HG02763 (cell line): ENCODE measurements around the gene GPNMB.

ENCODE experiments used
- ATAC-seq: cut with Tn5 transposase; IDR thresholded peaks from one replicate; pipeline ENCODE4 v1.9.1; 2021; ENCODE audit warnings: mild to moderate bottlenecking, moderate library complexity; ENCODE audit not compliant: unreplicated experiment

GPNMB gene

DNA sequence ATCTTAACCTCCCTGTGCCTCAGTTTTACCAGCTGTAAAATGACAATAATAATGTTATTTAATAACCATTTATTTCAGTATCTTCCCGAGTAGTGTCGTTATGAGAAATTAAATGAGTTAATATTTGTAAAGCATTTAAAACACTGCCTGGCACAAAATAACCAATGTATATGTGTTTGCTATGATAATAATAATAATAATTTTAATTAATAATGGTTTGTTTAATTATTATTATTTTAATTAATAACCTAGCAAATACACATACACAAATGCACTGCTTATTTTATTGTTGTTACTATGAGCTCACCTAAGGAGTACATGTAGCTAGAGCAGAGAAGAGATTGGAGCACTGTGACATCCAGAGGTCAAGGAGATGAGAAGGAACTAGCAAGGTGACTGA, 18.2 kb upstream of the GPNMB start:
- ATAC-seq = no peak

DNA sequence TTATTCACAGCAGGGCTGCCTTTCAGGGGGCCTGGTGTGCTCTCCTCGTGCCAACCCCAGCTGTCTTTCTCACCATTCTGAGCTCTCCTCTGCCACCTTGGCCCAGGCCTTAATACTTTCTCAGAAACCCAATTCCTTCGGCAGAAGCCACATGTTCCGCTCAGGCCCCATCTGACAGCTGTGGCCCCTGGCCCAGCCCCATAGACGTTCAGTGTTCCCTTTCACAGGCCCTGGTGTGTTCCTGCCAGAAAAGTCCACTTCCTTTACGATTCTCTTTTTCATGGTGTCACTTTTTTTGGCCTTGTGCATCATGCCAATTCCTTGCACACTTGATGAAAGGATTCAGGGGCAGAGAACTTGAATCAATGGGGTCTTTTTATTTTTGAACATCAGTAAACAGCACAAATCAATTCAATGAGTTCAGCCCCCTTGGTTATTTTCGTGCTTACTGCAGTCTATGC, 15.9 kb upstream of the GPNMB start:
- ATAC-seq = no peak

DNA sequence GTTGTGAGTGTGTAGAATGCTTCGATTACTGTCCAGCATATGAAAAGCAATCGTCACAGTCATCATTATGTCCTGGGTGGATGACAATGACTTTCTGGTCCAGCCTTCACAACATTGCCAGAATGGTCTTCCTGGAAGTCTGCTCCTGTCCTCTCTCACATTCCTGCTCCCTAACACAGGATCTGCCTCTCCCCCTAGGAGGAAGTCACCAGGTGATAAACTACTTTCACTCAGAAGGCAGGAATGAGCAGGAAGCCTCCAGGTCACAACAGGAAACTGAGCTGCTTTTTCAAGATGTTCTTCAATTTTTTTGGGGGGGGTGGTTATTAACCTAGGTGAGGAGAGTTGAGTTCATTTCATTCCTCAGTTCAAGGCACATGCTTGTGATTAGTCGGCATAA, 13.6 kb upstream of the GPNMB start:
- ATAC-seq = no peak

DNA sequence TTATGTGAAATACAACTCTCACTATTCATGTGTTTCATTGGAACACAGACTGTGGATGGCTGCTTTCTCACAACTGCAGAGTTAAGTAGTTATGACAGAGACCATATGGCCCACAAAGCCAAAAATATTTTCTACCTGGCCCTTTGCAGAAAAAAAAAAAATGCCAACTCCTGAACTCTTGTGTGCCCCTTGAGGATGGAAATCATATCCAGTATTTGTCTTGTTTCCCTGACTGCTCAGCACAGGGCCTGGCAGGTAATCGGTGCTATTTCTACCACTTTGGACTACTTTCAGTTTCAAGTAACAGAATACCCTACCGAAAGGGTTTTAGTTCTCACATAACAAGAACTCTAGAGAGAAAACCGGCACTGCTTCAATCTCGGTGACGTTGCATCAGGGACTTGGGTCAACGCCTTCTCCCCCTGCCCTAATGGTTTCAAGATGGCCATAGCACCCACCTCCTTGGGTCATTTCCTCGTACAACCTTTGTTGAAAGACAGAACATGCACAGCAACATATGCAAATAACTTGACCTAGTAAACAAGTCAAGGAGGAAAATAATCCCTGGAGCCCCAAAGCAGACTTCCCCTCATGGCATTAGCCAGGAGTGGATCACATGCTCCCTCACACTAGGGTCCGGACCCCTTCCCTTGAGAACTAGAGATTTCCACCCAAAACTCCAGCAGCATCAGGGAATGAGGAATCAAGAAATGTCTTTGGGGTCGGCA, 11.8 kb upstream of the GPNMB start:
- peak; percentile 93 for ATAC-seq

DNA sequence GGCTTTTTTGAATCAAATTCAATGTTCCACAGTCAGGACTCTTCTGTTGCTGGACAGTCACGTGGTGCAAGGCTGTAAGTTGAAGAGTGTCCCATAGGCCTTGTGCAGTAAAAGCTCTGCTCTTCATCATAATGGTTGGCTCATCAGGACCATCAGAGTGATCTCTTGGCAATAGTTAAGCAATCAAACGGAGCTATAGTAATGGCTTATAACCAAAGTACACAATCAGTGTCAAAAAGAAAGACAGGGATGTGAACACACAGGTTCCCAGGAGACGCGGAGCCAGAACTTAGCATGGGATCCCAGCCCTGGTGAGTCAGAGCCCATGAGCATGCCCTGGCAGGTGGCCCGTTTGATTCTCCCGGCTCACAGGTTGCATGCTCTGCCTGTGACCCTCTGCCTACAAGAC, 10.8 kb upstream of the GPNMB start:
- ATAC-seq = no peak

DNA sequence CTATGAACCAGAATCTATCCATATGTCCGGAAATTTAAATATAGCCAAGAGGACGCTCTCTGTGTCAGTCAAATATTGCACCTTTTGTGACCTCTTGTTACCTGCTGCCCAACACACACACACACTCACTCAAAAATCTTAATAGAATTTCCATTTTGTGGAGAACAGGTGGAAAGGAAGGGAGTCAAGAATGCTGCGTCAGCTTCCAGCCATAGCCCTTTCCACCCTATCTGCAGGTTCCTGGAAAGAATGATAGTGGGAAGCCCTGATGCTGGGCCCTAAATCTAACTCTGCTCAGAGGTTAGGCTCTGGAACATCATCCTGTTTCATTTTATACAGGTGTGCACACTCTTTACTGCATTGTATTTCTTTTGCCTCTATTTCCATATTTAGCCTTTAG, 9.6 kb upstream of the GPNMB start:
- no peak for ATAC-seq

DNA sequence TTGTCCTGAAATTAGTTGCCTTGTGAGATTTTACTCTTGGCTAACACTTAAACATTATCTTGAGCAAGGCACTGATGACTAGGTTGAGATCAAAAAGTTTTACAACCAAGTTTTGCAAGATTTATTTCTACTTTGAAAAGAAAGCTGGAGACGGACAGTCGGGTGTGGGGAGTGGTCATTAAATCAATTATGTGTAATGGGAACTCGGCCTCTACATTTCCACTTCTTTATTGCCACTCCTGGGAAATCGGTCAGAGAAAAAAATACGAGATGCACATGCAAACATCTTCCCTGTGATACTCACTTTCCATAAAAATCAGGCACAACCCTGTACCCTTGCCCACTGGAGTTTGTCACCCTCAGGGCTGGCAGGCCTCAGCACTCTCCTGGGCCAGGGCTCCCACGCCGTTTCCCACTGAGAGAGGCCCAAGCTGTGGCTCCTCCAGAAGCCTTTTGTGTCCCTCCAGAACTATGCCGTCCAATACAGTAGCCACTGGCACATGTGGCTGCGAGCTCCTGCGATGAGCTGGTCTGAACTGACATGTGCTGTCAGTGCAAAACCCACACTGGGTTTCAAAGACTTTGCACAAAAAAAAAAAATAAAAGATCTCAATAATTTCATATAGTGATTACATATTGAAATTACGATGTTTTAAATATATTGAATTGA, 7.5 kb upstream of the GPNMB start:
- ATAC-seq = no peak

DNA sequence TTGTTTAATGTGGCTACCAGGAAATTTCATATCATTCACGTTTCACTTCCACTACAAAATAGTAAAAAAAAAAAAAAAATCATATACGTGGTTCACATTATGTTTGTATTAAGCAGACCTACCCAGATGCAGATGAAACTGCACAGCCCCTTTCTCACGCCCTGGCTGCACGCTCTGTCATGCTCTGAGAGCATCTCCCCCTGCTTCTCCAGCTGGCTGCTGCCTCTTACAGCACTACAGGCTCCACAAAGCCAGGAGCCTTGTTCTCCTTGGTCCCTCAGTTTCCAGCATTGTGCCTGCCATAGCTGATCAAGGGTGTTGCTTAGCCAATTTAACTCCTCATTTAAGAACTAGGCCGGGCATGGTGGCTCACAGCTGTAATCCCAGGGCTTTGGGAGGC, 6.9 kb upstream of the GPNMB start:
- no peak for ATAC-seq

DNA sequence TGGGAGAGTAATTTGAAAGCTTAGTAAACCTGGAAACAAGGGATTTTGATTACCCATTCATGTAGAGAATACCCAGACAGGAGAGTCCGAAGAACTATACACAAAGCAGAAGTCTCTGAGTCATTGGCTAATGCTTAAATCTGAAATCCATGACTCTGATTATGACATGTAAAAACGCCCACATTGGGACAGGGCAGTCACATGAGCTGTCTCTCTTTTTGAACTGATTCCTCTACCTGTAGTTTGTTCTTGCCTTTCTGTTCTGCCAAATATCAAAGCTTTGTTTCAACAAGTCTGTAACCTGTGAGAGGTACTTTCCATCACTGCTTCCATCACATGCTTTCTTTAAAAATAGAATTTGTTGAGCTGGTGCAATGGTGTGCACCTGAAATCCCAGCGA, 4.3 kb upstream of the GPNMB start:
- no peak for ATAC-seq

DNA sequence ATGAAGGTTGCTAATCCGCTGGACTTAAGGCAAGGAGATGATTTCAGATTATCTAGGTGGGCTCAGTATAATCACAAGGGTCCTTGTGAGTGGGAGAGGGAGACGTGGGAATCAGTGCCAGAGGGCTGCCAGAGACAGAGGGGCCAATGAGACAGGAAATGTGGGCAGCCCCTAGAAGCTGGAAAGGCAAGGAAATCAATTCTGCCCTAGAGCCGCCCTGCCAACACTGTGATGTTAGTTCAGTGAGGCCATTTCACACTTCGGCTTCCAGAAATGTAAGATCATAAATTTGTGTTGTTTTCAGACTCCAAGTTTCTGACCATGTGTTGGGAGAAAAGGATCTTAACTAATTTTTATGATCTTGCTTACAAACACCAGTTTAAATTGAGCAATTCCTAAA, 3.6 kb upstream of the GPNMB start:
- ATAC-seq = no peak

DNA sequence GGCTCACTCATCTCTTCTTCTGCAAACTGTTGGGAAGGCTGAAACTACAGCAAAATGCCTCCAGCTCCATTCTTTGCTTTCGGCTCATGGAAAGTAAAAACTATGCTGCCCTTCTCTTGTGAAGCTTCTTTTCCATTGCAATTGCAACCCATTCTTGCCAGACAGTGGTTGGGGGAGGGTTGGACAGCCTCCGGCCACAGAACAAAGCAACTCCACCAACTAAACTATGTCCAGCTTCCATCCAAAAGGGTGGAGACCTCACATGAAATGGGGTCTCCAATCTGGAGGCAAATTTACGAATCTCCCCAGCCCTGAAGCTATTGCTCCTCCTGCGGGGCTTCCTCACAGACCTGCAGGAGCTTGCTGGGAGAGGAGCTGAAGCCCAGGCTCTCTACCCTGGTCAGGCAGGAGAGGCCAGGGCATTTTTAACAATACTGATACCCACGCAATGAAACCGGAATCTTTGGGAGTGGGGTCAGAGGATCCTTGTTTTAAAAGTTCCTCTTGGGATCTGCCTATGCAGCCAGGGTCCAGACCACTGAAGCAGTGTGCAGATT, 549 bp downstream of the GPNMB start:
- ATAC-seq = no peak

DNA sequence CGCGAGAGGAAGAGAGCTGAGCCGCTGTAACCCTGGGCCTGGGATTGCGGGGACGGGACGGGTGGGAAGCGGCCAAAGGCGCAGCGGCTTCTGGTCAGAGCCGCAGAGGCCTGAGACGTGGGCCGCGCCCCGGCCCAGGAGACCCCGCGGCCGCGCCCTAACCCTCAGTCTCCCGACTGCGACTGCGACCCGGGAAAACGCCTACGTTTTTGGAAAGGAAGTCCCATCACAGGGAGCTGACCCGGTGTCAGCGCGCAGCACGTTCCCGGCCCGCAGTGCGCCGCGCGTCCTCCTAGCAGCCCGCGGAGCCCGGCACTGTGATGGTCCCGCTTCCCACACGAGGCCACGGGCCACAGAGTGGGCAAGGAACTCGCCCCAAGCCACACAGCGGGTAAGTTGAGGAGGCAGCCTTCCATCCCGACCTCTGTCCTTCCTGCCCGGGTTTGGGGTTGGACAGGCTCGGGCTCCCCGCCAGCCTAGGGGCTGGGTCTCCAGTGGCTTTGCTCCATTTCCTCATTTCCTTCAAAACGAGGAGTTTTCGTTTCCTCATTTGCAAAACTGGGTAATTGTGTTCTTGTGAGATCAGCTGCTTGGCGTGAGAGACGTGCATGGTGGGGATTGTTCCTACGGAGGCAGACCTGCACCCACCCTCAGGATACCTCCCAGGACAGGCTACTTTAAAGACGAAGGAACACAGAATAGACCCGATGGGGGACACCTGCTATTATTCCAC, 1.2 kb downstream of the GPNMB start:
- ATAC-seq = no peak

DNA sequence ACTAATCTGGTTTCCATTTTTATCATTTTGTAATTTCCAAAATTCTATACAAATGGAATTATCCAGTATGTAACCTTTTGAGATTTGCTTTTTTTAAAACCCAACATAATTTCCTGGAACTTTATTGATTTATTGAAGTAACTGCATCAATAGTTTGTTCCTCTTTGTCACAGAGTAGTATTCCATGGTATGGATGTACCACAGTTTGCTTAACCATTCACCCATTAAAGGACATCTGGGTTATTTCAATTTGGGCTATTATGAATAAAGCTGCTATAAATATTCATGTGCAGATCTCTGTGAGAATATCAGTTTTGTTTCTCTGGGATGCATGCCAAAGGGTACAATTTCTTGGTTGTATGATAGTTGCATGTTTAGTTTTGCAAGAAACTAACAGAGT, 2.9 kb downstream of the GPNMB start:
- ATAC-seq = no peak

DNA sequence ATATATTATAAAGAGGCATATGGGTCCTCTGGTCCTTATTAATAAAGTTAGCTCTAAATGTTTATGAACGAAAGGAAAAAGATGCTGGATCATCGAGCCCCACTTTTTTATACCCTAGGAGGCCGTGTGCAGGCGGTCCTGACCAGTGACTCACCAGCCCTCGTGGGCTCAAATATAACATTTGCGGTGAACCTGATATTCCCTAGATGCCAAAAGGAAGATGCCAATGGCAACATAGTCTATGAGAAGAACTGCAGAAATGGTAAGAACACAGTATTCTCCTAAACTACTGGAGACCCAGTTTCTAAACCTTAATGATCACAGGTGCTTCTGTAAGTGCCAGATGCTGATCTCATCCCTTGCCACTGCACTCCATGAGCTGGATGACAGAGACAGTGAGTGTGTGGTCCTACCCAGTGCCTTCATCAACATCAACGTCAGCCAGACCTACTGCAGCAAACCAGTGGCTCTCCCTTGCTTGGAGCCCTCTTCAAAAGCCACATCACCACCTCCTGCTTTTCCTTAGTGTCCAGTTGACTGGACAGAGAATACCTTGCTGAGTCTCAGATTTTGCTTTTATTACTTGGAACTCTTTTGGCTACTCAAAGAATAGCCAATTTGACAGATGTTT, 7.6 kb downstream of the GPNMB start:
- no peak for ATAC-seq

DNA sequence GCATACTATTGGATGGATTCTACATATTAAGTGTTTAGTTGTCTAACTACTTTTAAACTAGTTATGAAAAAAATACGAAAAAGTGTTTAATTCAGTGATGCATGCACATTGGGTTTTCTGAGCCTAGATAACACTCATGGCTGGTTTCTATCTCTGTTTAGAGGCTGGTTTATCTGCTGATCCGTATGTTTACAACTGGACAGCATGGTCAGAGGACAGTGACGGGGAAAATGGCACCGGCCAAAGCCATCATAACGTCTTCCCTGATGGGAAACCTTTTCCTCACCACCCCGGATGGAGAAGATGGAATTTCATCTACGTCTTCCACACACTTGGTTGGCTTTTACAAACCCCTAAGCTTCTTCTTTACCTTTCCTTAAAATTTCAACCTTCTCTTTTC, 10.2 kb downstream of the GPNMB start:
- no peak for ATAC-seq

DNA sequence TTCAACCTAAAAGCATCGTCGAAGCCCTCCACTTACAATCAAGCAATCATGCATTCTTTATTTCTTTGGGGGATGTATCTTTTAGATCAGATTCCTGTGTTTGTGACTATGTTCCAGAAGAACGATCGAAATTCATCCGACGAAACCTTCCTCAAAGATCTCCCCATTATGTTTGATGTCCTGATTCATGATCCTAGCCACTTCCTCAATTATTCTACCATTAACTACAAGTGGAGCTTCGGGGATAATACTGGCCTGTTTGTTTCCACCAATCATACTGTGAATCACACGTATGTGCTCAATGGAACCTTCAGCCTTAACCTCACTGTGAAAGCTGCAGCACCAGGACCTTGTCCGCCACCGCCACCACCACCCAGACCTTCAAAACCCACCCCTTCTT, 13.8 kb downstream of the GPNMB start:
- ATAC-seq = no peak

DNA sequence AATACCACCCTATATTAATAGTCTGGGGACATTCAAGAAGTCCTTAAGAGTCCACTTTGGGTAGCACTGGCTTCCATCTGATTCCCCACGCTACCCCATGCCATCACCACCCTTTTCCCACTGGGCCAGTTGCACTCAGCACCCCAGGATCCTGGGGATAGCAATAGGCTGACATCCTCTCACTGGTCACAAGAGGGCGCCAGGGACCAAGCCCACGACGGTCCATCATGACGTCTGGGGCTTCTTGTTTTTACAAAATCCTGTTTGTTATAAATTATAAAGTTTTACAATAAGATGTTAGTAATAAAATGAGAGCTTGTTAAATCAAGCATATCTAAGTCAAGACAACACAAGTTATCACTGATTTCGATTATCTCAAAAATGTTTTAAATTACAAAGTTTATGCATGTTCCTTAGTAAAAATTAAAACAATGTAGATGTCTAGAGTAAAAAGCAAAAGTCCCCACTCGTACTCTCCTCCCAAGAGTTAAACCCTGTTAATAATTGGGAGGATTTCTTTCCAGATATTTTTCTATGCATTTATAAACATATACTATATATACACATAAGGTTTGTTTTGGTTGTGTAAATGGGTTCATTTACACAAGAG, 15.4 kb downstream of the GPNMB start:
- peak; percentile 66 for ATAC-seq

DNA sequence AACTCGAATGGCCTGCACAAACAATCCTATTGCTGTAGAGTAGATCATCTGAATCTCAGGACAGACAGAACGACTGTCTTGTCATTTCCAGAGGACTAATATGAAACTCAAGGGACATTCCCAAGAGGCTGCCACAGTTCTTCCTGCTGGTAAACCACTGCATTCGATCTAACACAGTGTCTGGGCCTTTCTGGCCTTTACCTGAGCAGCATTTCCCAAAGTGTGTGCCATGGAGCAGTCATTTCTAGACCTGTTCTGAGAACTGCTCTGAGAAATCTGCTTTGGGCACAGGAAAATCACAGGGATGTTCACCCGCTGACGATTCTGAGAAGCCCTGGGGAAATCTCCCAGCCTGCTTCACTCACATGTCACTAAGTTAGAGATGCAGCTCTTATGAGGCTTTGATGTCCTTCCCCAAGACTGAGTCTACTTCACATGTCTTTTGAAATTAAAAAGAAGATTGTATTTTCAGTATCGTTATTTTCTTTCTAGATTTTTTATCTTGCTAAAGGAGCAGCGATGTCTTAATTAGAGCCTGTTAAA, 18.4 kb downstream of the GPNMB start:
- ATAC-seq = no peak

DNA sequence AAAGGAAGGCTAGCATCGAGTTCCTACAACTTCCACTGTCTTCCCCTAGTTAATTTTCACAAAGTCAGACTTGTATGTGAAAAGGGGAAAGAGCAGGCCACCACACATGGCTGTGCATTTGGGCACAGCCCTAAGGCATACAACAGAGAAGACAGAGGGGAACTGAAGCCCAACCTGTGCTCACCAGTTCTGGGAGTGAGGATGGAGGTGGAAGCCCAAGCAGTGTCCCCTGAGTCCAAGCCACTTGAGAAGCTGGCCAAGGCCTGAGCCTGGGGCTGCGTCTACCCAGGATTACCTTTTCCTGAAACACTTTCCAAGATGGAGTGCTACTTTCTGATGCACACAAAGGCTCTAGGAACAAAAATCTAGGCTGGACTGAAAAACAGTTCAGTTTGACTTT, 20.3 kb downstream of the GPNMB start:
- no peak for ATAC-seq

DNA sequence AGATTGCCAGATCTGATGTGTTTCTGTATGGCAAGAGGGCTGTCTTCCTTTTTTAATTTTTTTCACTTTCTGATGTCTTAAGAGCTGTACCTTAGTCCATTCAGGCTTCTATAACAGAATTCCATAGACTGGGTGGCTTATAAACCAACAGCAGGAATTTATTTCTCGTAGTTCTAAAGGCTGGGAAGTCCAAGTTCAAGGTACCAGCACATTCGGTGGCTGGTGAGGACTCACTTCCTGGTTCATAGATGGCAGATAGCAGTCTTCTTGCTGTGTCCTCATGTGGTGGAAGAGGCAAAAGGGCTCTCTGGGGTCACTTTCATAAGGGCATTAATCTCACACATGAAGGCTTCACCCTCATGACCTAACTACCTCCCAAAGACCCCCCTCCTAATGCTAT, 20.8 kb downstream of the GPNMB start:
- ATAC-seq = no peak

DNA sequence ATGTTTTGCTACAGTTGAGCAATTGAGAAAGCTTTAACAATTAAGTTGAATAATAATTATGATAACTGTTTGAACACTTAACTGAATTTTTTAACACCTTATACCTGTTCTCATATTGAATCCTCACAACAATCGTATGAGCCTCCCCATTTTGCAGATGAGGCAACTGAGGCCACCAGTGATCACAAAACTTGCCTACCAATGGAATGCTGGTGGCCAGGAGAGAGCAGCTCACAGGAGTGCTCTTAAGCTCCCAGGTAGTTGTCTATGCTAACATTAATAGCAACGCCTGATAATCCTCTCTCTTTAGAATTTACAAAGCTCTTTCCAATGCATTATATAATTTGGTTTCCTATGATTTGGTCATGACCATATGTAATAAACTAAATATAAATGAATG, 21.6 kb downstream of the GPNMB start:
- no peak for ATAC-seq
